SK-N-MC (cell line): Measurements from ENCODE around the gene CES4A.

Source experiments
- EZH2 ChIP-seq: fragments of 200-600 bp; sonication (generic); IDR thresholded peaks from one replicate; pipeline ENCODE4 v1.6.1; 2017; ENCODE audit warnings: antibody characterized with exemption
- FOXP2 ChIP-seq: optimal IDR thresholded peaks from 2 replicates; pipeline ENCODE3; 2011; ENCODE audit warnings: mild to moderate bottlenecking, moderate library complexity; ENCODE audit not compliant: insufficient read depth; ENCODE audit errors: extremely low read length, control extremely low read depth
- POLR2AphosphoS5 ChIP-seq: IDR thresholded peaks from 2 replicates; pipeline ENCODE4 v1.6.1; 2012; ENCODE audit warnings: mild to moderate bottlenecking, low read depth, low read length, borderline replicate concordance

DNA sequence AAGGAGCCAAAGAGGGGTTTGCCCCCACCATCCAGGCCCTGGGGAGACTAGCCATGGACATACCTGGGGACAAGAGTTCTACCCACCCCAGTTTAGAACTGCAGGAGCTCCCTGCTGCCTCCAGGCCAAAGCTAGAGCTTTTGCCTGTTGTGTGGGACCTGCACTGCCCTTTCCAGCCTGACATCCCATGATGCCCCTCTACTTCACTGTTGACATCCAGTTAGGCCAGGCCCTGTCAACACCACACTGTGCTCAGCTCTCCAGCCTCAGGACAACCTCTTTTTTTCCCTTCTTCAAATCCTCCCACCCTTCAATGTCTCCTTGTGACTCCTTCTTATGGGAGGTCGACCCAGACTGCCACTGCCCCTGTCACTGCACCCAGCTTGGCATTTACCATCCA lies 20.8 kb downstream of the CES4A start:
- no peak for TF ChIP-seq EZH2
- TF ChIP-seq POLR2AphosphoS5 = no peak
- TF ChIP-seq FOXP2 = no peak
